ENCODE measurements around the gene DTX2. TPM values are rescaled to one million over a fixed set of nuclear protein-coding genes. Genes with fewer than 3 reads are reported as not detected.
"Not testable (repeated sequence)": the region's sequence is repeated elsewhere in the genome, so short reads cannot be mapped to it uniquely, and the experiment has no call there.

Gene DTX2
- total RNA-seq, 1 experiment from 2014 or later, result 17.0 TPM

DNA sequence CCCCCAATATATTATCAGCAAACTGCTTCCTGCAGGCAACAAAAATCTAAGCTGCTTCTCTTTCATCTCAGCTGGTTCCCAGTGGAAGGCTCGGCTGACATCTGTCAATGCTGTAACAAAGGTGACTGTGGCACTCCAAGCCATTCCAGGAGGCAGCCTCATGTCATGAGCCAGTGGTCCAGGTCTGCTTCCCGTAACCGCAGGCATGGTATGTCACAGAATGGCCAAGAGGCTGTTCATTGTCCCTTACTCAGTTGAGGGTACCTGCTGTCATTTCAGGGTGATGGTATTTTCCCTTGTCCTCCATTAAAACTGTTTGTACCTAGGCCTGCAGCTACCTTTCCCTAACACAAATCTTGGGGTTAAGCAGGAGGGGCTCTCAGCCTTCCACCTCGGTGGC lies 21.1 kb upstream of the DTX2 start:
- not testable (repeated sequence) for H3K36me3 ChIP-seq (ENCODE audit: insufficient read depth, low read length); H3K27ac ChIP-seq (ENCODE audit: low read length); DNase-seq; H3K4me1 ChIP-seq (ENCODE audit: low read length); H4K20me1 ChIP-seq (ENCODE audit: insufficient read depth, low read depth, low read length); H3K79me2 ChIP-seq (ENCODE audit: low read length); H3K9me2 ChIP-seq (replicated peaks; ENCODE audit: insufficient read depth, low read length); H3K27me3 ChIP-seq (ENCODE audit: low read length); H3K4me2 ChIP-seq (ENCODE audit: low read depth, low read length, poor library complexity, severe bottlenecking); H3K4me3 ChIP-seq (ENCODE audit: low read length); H3K9me3 ChIP-seq (ENCODE audit: low read length); H3K9ac ChIP-seq (ENCODE audit: low read length); H2AFZ ChIP-seq (ENCODE audit: low read length)

DNA sequence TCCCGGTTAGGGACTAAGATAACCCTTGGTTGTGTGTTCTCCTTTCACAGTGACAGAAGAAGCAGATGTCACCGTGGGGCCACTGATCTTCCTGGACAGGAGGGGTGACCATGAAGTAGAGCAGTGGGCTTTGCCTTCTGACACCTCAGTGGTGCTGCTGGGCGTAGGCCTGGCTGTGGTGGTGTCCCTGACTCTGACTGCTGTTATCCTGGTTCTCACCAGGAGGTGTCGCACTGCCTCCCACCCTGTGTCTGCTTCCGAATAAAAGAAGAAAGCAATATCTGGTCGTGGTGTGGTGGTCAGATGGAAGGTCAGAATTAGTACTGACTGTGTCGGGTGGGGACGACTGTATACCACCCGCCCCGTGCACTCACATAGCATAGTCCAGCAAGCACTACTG lies 19.7 kb upstream of the DTX2 start:
- H3K9me3 ChIP-seq (ENCODE audit: low read length); H3K27ac ChIP-seq (ENCODE audit: low read length); H3K79me2 ChIP-seq (ENCODE audit: low read length); H3K9me2 ChIP-seq (replicated peaks; ENCODE audit: insufficient read depth, low read length); H3K36me3 ChIP-seq (ENCODE audit: insufficient read depth, low read length); H3K27me3 ChIP-seq (ENCODE audit: low read length); H3K9ac ChIP-seq (ENCODE audit: low read length); H3K4me1 ChIP-seq (ENCODE audit: low read length); H3K4me2 ChIP-seq (ENCODE audit: low read depth, low read length, poor library complexity, severe bottlenecking); H2AFZ ChIP-seq (ENCODE audit: low read length); DNase-seq; H3K4me3 ChIP-seq (ENCODE audit: low read length); H4K20me1 ChIP-seq (ENCODE audit: insufficient read depth, low read depth, low read length): not testable (repeated sequence)

DNA sequence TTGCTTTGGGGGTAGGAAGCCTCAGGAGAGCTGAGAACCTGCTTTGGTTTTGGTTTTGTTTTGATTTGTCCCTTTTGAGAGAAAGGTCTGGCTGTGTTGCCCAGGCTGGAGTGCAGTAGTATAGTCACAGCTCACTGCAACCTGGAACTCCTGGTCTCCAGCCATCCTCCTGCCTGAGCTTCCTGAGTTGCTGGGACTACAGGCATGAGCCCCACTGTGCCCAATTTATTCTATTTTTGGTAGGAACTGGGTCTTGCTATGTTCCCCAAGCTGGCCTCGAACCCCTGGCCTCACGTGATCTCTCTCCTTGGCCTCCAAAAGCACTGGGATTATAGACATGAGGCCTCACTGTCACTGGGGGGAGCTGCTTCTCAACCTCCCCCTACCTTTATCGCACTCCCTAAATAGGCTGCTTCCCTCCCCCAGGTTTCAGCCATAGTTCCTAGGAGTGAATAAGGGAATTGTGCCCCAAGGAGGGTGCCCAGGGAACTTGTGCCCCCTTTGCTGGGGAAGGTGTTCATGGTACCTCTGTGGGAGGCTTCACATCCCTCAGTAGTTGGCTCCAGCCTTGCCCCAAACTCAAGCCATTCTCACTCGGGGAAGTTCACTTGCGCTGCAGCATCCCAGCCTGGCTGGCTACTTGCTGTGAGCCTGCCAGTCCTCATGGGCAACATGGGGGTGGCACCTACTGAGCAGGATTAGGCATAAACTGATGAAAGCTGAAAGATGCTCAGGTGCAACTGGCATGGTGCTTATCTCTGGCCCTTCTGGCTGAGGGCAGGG lies 18.7 kb upstream of the DTX2 start:
- not testable (repeated sequence) for H3K4me2 ChIP-seq (ENCODE audit: low read depth, low read length, poor library complexity, severe bottlenecking); H3K4me1 ChIP-seq (ENCODE audit: low read length); H3K27ac ChIP-seq (ENCODE audit: low read length); H3K4me3 ChIP-seq (ENCODE audit: low read length); H4K20me1 ChIP-seq (ENCODE audit: insufficient read depth, low read depth, low read length); H3K9me3 ChIP-seq (ENCODE audit: low read length); H3K36me3 ChIP-seq (ENCODE audit: insufficient read depth, low read length); DNase-seq; H2AFZ ChIP-seq (ENCODE audit: low read length); H3K9me2 ChIP-seq (replicated peaks; ENCODE audit: insufficient read depth, low read length); H3K27me3 ChIP-seq (ENCODE audit: low read length); H3K9ac ChIP-seq (ENCODE audit: low read length); H3K79me2 ChIP-seq (ENCODE audit: low read length)

DNA sequence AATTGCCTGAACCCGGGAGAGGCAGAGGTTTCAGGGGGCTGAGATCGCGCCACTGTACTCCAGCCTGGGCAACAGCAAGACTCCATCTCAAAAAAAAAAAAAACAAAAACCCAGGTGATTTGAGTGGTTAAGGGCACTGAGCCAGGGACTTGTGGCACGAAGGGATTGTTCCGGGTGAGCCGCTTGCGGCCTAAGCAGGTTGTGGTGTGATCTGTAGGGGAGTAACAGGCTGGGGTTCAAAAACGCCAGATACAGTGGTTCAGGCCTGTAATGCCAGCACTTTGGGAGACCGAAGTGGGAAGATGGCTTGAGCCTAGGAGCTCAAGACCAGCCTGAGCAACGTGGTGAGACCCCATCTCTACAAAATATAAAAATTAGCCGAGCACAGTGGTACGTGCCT lies 17.7 kb upstream of the DTX2 start:
- not testable (repeated sequence) for H2AFZ ChIP-seq (ENCODE audit: low read length); H3K4me2 ChIP-seq (ENCODE audit: low read depth, low read length, poor library complexity, severe bottlenecking); DNase-seq; H3K4me3 ChIP-seq (ENCODE audit: low read length); H4K20me1 ChIP-seq (ENCODE audit: insufficient read depth, low read depth, low read length); H3K27me3 ChIP-seq (ENCODE audit: low read length); H3K36me3 ChIP-seq (ENCODE audit: insufficient read depth, low read length); H3K4me1 ChIP-seq (ENCODE audit: low read length); H3K27ac ChIP-seq (ENCODE audit: low read length); H3K9ac ChIP-seq (ENCODE audit: low read length); H3K9me2 ChIP-seq (replicated peaks; ENCODE audit: insufficient read depth, low read length); H3K79me2 ChIP-seq (ENCODE audit: low read length); H3K9me3 ChIP-seq (ENCODE audit: low read length)

DNA sequence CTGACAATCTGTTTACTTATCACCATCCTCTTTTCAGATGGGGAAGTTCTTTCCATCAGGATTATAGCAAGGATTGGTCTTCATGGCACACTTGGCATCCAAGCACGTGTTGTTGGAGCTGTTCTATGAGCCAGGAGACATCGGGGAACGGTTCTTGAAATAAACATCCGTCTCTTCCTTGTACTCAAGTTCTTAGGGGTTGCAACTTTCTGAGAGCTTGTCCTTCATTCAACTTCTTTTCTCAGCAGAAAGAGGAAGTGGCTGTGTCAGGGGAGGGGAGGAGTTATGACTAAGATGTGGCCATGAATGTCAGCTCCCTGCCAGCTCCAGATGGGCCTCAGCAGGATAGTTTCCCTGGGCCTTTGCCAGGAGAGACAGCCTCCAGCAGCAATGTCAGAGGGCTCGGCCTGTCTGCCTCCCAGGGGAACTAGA lies 15.9 kb upstream of the DTX2 start:
- not testable (repeated sequence) for H3K9me3 ChIP-seq (ENCODE audit: low read length); H3K27me3 ChIP-seq (ENCODE audit: low read length); H3K79me2 ChIP-seq (ENCODE audit: low read length); H4K20me1 ChIP-seq (ENCODE audit: insufficient read depth, low read depth, low read length); H3K4me2 ChIP-seq (ENCODE audit: low read depth, low read length, poor library complexity, severe bottlenecking); H3K4me3 ChIP-seq (ENCODE audit: low read length); H3K4me1 ChIP-seq (ENCODE audit: low read length); H3K9me2 ChIP-seq (replicated peaks; ENCODE audit: insufficient read depth, low read length); H3K36me3 ChIP-seq (ENCODE audit: insufficient read depth, low read length); H2AFZ ChIP-seq (ENCODE audit: low read length)
- Histone ChIP-seq H3K9ac (ENCODE audit: low read length) (0 out of 2 replicates have a peak overlapping the region, but pooled peaks have one; percentile 32), H3K27ac (ENCODE audit: low read length) (peak overlapping the region; percentile 53; the same call in 1 of the 2 replicates)
- DNase-seq, result peak; percentile 62

DNA sequence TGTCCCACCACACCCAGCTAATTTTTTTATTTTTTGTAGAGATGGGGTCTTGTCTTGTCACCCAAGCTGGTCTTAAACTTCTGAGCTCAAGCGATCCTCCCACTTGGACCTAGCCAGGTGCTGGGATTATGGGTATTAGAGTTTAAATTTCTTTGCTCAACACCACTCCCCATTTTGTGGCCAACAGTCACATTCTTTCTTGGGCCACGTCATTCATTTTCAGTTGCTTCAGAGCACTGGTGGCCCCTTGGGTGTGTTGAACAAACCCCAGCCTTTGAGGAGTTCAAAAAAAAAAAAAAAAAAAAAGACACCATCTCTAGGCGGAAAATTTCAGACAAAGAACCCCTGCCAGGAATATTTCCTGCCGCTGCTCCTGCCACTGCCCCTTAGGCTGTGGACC lies 4.5 kb upstream of the DTX2 start:
- not testable (repeated sequence) for H3K9me2 ChIP-seq (replicated peaks; ENCODE audit: insufficient read depth, low read length); H2AFZ ChIP-seq (ENCODE audit: low read length); H3K4me1 ChIP-seq (ENCODE audit: low read length); H3K27ac ChIP-seq (ENCODE audit: low read length); H3K9ac ChIP-seq (ENCODE audit: low read length); H3K4me2 ChIP-seq (ENCODE audit: low read depth, low read length, poor library complexity, severe bottlenecking); H3K27me3 ChIP-seq (ENCODE audit: low read length); DNase-seq; H3K79me2 ChIP-seq (ENCODE audit: low read length); H3K4me3 ChIP-seq (ENCODE audit: low read length); H3K9me3 ChIP-seq (ENCODE audit: low read length); H3K36me3 ChIP-seq (ENCODE audit: insufficient read depth, low read length); H4K20me1 ChIP-seq (ENCODE audit: insufficient read depth, low read depth, low read length)

DNA sequence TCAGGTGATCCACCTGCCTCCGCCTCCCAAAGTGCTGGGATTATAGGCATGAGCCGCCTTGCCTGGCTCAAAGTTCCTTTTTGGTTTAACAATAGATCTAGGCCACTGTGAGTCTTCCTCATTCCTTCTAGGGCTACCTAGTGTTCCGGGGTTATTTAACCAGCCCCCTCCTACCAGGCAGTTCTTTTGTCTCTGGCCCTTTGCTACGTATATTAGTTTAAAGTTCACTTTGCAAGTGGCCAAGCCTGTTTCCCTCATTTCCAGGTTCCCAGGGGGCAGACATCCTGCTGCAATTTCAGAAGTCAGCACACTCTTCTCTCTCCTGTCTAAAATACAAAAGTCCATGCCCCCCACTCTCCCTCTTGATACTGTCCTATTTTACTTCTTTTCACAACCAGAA lies 3.0 kb upstream of the DTX2 start:
- H3K9me2 ChIP-seq (replicated peaks; ENCODE audit: insufficient read depth, low read length); H3K36me3 ChIP-seq (ENCODE audit: insufficient read depth, low read length); H2AFZ ChIP-seq (ENCODE audit: low read length); H3K4me1 ChIP-seq (ENCODE audit: low read length); H3K9ac ChIP-seq (ENCODE audit: low read length); H3K4me3 ChIP-seq (ENCODE audit: low read length); H4K20me1 ChIP-seq (ENCODE audit: insufficient read depth, low read depth, low read length); H3K9me3 ChIP-seq (ENCODE audit: low read length); H3K4me2 ChIP-seq (ENCODE audit: low read depth, low read length, poor library complexity, severe bottlenecking); H3K27me3 ChIP-seq (ENCODE audit: low read length); H3K27ac ChIP-seq (ENCODE audit: low read length); DNase-seq; H3K79me2 ChIP-seq (ENCODE audit: low read length): not testable (repeated sequence)

DNA sequence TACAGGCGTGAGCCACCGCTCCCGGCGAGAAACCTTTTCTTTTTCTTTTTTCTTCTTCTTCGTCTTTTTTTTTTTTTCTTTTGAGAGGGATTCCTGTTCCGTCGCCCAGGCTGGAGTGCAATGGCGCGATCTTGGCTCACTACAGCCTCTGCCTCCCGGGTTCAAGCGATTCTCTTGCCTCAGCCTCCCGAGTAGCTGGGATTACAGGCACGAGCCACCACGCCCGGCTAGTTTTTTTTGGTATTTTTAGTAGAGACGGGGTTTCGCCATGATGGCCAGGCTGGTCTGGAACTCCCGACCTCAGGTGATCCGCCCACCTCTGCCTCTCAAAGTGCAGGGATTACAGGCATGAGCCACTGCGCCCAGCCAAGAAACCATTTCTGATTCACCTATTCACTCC lies 742 bp upstream of the DTX2 start:
- H3K9me3 ChIP-seq (ENCODE audit: low read length); H3K27me3 ChIP-seq (ENCODE audit: low read length); H4K20me1 ChIP-seq (ENCODE audit: insufficient read depth, low read depth, low read length); H3K79me2 ChIP-seq (ENCODE audit: low read length); H3K9ac ChIP-seq (ENCODE audit: low read length); H3K4me1 ChIP-seq (ENCODE audit: low read length); H3K4me2 ChIP-seq (ENCODE audit: low read depth, low read length, poor library complexity, severe bottlenecking); H3K36me3 ChIP-seq (ENCODE audit: insufficient read depth, low read length); H3K9me2 ChIP-seq (replicated peaks; ENCODE audit: insufficient read depth, low read length); H3K4me3 ChIP-seq (ENCODE audit: low read length); H2AFZ ChIP-seq (ENCODE audit: low read length); DNase-seq; H3K27ac ChIP-seq (ENCODE audit: low read length): not testable (repeated sequence)

Data from Karpas-422 (cell line).